Measurements from ENCODE around the gene WASHC4.
"Not testable (repeated sequence)": the region's sequence is repeated elsewhere in the genome, so short reads cannot be mapped to it uniquely, and the experiment has no call there.

Gene WASHC4

GRCh38 chr12:105167346-105167745 lies 59.8 kb downstream of the WASHC4 start:
- DNase-seq, result no peak

- no peak for DNase-seq
Measured at GRCh38 chr12:105168006-105168405, 60.5 kb downstream of the WASHC4 start.

GRCh38 chr12:105170139-105170538 lies 62.6 kb downstream of the WASHC4 start:
- DNase-seq, result no peak

- DNase-seq, result no peak
Measured at GRCh38 chr12:105171691-105172436, 64.3 kb downstream of the WASHC4 start.

DNA sequence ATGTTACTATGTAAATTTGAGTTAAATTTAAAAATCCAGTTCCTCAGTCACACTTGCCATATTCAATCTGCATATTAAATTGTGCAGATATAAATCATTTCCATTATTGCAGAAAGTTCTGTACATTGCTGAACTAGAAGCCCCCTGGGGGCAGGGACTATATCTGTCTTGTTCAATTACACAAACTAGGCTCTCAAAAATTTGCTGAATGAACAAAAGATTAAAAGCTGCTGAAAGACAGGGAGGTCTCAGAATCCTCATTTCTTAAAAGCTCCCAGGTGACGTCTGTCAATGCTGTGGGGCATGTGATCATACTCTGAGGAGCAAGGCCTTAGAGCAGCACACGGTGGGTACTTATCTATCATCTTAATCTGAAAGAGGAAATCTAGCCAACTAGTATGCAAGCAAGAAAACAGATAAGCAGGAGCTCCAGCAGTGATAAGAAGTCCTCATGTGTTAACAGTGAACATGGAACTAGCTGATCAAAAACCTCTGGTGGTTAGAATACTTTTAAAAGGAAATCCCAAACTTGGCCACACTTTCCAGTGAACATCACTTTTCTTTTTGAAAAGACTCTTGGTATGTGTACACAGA lies 68.0 kb downstream of the WASHC4 start:
- no peak for DNase-seq

DNA sequence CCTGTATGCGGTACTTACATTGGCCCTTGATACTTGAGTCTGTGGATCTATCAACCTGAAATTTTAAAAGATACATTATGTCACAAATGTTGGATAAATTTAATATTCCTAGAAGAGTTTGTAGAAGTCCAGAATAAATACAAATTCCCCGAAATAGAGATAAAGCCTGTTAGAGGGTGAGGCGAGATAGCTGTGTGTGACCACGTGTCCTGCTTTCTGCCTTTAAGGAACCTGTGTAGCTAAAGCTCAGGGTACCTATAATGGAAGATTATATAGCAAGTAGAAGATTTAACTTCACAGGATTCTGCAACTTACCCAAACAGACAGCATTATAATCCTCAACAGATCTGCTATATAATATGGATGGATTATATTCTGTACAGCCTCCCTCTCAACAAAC lies 69.7 kb downstream of the WASHC4 start:
- DNase-seq, result no peak

GRCh38 chr12:105179114-105179513 lies 71.6 kb downstream of the WASHC4 start:
- not testable (repeated sequence) for DNase-seq

GRCh38 chr12:105183406-105183805 lies 75.9 kb downstream of the WASHC4 start:
- DNase-seq, result not testable (repeated sequence)

DNA sequence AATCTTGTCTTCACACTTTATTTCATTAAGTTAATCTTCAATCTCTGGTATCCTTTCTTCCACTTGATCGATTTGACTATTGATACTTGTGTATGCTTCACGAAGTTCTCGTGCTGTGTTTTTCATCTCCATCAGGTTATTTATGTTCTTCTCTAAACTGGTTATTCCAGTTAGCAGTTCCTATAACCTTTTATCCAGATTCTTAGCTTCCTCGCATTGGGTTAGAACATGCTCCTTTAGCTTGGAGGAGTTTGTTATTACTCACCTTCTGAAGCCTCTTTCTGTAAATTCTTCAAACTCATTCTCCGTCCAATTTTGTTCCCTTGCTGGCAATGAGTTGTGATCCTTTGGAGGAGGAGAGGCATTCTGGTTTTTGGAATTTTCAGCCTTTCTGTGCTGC lies 76.4 kb downstream of the WASHC4 start:
- DNase-seq, result not testable (repeated sequence)

DNA sequence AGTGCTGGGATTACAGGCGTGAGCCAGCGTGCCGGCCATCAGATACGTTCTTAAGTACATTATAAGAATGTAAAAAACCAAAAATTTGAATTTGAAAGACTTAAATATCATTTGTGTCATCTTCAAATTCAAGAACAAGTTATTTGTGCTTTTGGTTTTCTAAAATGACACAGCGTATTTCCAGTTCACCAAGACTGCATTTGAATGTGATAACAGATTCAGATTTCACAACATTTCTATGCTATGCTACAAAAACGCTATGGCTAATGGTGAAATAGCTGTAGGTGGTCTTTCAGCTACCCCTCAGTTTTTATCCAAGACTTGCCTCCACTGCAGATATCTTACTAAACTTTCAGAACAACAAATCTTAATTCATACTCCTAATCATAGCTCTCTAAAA lies 81.8 kb downstream of the WASHC4 start:
- DNase-seq, result no peak

- DNase-seq, result no peak
Measured at GRCh38 chr12:105190530-105190929, 83.0 kb downstream of the WASHC4 start.

GRCh38 chr12:105192624-105193225 lies 85.2 kb downstream of the WASHC4 start:
- no peak for DNase-seq

DNA sequence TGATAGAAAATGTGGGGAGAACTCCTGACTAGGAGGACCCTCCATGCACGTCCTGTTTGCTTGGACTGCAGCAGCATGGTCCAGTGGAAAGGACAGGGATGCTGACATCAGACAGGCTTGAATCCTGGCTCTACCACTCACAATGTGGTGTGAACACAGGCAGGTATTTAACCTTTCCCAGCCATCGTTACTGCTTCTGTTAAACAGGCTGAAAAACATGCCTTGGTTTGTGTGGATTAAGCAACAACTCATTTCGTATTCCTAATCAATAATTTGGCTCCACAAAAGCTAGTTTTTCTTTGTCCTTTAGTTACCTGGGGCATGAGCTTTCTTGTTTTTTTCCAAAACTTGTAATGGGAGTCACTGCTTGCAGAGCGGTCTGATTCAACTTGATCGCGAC lies 87.4 kb downstream of the WASHC4 start:
- DNase-seq, result no peak

- no peak for DNase-seq
Measured at GRCh38 chr12:105196090-105196489, 88.6 kb downstream of the WASHC4 start.

GRCh38 chr12:105198961-105199360 lies 91.4 kb downstream of the WASHC4 start:
- no peak for DNase-seq

DNA sequence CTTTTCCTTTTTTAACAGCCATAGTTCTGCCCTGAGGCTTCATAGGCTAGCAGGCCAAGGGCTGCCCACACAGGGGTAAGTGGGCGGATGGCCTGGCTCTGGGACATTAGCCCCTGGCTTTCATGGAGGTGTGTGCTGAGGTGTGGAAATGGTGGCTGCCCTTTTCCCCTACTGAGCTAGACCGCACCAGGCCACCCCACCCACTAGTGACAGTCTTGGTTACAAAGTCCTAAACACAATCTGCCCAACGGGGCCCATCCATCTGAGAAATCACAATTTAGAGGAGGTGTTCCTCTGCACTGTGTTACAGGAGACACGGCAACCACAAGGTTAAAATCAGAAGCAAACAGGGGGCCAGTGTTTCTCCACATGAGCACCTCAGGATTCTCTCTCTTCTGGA lies 92.9 kb downstream of the WASHC4 start:
- DNase-seq, result no peak

GRCh38 chr12:105201299-105201698 lies 93.8 kb downstream of the WASHC4 start:
- no peak for DNase-seq

DNA sequence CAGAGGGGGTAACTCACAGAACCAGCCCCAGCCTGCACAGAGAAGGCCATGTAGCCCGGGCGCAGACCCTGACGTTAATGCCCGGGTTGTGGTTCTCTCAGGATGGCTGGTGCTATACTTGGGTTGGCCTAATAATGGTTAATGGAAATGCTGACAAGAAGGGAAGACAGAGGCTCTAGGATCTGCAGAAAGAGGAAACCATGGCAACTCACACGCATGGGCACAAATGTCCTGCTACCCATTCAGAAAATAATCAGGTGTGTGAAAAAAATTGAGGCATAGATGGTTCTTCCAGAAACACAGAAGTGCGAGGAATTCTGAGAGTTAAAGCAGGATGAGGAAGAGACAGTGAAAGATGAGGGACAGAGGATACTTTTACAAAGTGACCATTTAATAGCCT lies 94.7 kb downstream of the WASHC4 start:
- DNase-seq, result no peak

- DNase-seq, result no peak
Measured at GRCh38 chr12:105204127-105204526, 96.6 kb downstream of the WASHC4 start.

- DNase-seq, result no peak
Measured at GRCh38 chr12:105204916-105205315, 97.4 kb downstream of the WASHC4 start.

- DNase-seq, result no peak
Measured at GRCh38 chr12:105205322-105206048, 98.0 kb downstream of the WASHC4 start.

- DNase-seq, result no peak
Measured at GRCh38 chr12:105206686-105207374, 99.3 kb downstream of the WASHC4 start.

DNA sequence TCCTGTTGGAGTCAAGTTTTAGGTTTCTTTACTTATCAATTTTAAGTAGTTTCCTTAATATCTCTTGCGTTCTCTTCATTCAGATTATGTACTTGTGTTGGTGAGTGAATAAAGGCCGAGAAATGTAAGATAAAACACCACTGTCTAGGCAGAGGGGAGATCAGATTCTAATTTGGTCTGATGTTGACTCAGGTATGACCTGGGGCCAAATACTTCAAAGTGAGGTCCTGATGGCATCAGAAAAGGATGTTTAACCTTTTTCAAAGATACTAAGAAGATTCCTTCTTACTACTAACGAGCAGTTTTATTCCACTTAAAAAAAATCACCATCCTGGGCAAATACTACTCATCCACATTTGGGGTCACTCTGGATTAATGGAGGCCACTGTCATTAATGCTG lies 101.6 kb downstream of the WASHC4 start:
- no peak for DNase-seq
